ENCODE measurements around the gene C17orf78.
"Not testable (repeated sequence)": the region's sequence is repeated elsewhere in the genome, so short reads cannot be mapped to it uniquely, and the experiment has no call there.

C17orf78 gene

DNA sequence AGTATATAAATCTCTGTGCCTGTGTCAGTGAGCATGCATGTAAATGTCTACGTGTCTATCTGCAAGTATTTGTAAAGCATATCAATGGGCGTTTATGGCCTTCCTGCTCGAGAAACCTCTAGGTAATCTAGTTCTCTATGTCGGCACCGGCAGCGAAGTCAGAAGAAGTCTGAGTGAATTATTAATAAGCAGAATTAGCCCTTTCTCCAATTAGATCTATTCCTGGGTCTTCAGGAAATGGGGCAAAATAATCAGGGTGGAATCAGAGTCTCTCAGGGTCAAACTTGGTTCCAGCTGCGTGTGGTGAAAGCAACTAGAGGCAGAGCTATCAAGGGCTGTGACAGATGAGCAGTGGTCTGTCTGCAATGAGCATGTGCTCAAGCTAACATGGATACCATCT lies at the start of gene C17orf78:
TSS of gene C17orf78 (plus strand) at position 280 of the 400 bp plus-strand sequence. CDS start at position 388, 108 bp downstream.
- no peak for DNase-seq

DNA sequence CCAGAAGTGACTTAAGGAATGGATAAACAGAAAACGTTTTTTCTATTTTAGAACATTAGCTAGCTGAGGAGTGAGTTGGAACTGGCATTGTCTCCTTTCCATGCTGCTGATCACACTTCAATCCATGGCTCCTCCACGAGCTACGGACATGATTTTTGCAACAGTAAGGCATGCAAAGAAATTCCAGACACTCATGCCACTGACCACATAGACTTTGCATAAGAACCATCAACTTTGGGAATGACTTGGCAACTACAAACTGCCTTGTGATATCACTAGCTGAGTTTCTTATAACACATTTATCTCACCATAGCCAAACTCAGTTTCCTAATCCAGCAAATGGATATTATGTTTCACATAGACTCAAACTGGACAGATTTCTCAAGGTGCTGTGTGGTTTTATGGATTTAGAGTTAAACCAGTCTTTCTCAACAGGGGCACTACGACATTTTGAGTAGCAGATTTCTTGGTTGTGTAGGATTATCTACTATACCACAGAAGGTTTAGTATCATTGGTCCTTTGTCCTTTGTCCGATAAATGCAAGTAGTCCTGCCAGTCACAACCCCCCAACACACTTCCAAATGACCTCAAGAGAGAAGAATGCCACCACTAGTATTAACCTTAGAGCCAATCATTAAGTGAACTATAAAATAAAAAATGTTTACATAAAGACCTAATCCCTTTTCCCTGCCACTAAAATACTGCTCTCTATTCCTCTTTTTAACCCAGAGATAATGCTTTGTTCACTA lies 48.3 kb upstream of the C17orf78 start:
- no peak for DNase-seq

DNA sequence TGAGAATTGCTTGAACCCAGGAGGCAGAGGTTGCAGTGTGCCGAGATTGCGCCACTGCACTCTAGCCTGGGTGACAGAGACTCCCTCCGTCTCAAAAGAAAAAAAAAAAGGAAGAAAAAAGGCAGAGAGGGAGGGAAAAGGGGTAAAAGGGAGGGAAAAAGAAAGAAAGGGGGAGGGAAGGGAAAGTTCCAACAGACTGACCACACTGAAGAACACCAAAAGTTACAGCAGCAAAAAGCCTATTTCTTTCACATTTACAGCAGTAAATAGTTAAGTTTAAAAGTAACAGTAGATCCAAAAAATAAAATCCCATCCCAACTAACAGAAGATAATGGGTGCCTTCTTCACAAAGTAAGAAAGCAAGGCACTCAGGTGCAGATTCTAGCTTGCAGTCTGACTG lies 36.9 kb upstream of the C17orf78 start:
- DNase-seq, result no peak

DNA sequence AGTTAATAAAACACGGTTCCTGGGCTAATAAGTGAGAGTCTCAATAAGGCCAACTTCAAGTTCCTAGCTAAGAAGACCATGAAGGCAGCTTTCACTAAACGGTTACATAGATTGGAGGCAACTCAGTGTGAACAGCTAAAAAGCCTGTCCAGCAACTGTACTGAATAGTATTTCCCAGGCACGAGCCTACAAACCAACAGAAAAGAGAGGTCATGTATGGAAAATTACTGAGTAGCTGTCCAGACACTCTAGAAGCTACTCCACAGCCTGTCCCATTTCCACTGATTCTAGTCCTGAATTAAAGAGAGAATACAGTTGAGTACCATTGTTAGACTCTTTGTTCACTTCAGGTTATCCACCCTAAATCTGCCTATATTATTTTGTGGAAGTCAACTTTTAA lies 36.5 kb upstream of the C17orf78 start:
- no peak for DNase-seq

DNA sequence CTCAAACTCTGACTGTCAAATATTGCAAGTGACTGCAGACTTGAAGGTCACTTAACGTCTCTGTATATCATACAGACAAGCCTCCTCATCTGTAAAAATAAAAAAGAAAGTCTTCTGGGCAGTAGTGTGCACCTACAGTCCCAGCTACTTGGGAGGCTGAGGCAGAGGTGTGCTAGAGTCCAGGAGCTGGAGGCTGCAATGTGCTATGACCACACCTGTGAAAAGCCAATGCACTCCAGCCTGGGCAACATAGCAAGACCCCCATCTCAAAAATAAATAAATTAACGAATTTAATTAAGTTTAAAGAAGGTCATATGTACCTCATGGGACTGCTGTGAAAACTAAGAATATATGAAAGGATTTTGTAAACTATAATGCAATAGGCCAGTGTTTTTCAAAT lies 35.0 kb upstream of the C17orf78 start:
- no peak for DNase-seq

DNA sequence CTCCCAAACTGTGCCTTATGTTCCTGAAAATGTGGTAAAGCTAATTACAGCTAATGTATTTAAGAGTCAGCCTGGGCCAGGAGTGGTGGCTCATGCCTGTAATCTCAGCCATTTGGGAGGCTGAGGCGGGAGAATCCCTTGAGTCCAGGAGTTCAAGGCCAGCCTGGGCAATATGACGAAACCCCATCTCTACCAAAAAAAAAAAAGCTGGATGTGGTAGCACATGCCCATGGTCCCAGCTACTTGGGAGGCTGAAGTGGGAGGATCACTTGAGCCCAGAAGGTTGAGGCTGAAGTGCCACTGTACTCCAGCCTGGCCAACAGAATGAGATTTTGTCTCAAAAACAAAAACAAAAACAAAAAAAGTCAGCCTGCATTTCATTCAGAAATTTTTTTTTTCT lies 33.2 kb upstream of the C17orf78 start:
- DNase-seq, result no peak

DNA sequence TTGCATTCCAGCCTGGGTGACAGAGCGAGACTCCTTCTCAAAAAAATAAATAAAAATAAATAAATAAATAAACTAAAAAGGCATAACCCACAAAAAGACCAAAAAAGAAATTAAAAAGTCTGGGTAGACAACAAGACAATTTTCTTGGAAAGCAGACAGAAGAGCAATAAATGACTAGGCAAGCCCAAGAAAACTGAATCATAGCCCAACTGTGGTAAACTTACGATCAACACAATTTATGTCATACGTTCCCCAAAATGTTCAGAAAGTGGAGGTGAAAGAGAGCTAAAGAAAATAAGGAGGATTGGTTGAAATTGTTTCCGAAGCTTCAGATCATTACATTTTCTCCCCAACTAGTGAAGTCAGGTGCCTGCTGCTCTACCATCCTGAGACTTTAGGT lies 31.3 kb upstream of the C17orf78 start:
- DNase-seq, result no peak

DNA sequence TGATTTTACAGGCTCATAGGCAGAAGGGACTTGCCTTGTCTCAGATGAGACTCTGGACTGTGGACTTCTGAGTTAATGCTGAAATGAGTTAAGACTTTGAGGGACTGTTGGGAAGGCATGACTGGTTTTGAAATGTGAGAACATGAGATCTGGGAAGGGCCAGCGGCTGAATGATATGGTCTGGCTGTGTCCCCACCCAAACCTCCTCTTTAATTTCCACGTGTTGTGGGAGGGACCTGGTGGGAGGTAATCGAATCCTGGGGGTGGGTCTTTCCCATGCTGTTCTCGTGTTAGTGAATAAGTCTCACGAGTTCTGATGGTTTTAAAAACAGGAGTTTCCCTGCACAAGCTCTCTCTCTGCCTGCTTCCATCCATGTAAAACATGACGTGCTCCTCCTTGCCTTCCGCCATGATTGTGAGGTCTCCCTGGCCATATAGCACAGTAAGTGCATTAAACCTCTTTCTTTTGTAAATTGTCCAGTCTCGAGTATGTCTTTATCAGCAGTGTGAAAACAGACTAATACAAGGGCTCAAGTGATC lies 28.9 kb upstream of the C17orf78 start:
- not testable (repeated sequence) for DNase-seq

DNA sequence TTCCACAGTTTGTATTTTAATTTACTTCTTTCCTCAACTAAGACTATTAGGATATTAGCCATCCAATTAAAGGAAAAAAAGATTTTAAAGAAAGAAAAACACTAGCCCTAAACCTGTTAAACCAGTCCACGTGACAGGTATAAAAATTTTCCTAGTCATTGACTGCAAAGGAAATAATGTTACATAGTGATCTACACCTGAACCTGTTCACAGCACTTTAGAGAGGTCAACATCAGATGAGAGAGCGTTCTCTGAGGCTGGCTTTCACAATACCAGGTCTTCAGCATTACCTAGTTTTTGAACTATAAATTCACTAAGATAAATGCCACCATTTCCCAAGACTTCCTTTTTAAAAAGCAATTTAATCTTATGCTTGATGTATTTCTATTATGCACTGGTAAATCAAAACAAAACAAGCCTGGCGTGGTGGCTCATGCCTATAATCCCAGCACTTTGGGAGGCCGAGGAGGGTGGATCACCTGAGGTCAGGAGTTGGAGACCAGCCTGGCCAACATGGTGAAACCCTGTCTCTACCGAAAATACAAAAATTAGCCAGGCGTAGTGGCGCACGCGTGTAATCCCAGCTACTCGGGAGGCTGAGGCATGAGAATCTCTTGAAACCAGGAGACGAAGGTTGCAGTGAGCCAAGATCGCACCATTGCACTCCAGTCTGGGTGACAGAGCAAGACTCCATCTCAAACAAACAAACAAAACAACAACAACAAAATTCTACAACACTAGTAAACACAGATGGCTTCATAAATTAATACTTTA lies 18.8 kb upstream of the C17orf78 start:
- not testable (repeated sequence) for DNase-seq

DNA sequence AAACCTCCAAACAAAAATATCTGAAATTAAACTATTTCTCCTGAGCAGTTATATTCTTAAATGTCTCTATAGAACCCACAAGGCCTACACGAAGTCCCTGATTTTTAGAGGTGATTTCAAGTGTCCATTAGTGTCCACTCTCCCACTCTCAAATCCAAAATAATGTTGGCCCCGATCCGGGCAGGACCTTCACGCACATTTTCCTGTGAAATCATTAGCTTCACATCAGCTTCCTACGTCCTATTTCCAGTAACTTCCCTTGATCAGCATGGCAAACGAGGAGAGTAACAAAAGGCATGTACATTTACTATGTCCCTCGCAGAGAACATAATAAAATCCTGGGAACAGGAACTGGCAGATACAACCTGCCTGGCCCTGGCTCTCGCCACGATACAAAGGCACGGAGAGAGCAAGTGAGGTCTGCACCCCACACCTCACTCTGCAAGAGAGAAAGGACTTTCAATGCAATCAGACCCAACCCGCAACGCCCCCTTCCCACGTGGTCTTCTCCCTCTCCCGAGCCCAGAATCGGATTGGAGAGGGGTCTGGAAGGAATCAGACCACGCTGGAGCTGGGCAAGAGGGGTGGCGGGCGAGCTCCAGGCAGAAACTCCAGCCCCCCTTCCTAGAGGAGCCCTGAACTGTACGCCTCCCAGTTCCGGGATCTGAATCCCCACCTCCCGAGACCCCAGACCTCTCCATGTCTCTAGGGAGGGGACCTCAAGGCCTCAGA lies 17.5 kb upstream of the C17orf78 start:
- peak; percentile 78 for DNase-seq

DNA sequence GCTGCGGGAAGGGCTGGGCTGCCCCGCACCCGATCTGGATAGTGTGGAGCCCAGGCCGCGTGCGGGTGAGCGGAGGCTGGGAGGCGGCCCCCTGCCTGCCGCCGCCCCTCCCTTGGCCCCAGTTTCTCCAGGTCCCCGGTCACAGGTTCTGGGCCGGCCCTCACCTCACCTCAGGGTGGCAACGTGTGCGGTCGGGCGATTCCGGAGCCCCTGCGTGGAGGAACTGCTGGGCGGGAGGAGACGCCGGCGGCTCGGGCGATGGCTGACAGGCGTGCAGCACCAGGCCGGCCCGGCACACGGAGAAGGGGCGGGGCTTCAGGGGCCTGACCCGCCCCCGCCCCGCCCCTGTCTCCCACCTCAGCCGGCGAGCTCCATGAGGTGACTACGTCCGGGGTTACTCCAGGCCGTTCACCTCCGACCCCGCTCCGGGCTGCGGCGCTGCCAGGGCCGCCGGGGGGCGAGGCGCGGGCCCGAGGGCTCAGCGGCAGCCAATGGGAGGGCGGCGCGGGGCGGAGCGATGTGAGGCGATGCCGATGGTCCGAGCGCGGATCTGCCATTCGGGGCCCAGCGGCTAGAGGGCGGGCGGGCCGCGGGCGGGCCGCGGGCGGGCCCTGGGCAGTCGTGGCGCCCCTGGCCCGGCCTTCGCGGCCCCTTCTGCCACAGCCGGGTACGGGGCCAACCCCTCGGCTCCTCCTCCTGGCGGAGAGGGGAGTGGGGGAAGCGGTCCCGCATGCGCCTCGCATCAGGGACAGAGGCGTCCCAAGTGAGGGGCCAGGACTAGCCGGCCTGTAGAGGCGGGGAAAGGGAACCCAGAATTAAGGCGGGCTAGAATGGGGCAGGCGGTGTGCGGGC lies 16.7 kb upstream of the C17orf78 start:
- peak; percentile 96 for DNase-seq

DNA sequence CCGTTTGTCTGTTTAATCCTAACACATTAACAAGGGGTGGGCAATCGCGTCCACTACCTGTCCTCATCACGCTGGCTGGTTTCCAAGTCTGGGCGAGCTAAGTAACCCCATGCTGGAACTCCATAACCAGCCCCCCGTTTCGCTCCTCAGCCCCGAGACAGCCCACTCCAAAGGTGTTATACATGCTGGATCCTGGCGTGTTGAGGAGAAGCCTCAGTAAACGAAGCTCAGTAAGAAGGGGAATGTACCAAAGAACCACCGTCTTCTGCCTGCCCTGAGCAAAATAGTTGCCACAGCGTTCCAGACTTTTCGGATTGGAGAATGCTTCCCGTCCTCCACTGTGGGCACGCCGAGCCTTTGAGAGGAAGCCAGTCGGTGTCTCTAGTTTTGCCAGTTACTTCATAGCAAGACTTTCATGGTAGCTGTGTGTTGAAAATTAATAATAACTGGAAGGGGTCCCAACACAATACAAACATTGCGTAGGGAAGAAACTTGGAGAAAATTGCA lies 16.1 kb upstream of the C17orf78 start:
- no peak for DNase-seq

DNA sequence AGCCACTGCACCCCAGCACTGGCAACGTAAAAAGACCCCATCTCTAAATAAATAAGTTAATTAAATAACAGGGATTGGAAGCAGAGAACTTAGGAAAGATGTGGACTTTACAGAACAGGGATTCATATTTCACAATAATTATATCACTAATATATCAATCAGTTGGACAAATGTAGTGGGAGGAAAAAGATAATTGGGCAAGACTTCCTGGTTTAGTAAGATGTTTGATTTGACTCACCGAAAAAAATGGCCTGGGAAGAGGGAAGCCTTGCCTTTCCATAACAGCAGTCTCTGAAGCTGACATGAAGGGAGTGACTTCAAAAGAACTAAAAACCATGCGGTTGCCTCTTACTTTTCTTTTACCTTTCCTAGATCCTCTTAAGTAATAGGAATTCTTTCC lies 15.2 kb upstream of the C17orf78 start:
- DNase-seq, result no peak

DNA sequence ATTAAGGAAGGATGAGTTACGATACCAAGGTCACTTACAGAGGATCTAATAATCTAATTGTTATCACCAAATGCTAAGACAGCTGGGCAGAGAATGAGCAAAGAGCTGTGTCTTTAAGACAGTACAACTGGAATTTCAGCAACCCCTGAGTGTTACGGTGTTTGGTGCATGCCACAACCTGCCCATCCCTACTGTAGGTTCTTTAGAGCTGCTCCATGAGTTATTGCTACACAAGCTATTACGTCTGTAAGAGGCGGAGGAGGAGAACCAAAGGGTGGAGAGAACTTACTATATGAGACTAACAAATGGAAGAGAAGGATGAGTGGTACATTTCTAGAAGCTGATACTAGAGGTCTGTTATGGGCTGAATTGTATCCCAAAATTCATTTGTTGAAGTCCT lies 14.2 kb upstream of the C17orf78 start:
- no peak for DNase-seq

DNA sequence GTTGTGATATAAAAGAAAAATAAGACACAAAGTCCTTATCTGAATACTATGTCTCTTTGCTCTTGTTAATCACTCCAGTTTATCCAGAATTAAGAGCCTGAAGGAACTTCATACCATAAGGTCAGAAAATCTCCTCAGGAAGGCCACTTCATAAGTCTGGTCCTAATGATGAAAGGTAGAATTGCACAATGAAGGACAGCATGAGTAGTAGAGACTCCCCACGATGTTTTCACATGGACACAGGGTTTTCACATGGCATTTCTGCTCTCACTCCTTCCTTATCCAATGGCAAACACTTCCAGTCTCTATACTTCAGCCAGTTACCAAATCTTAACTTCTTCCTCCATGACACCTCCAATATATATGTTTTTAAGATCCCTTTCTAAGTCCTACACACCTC lies 10.2 kb upstream of the C17orf78 start:
- DNase-seq, result no peak

DNA sequence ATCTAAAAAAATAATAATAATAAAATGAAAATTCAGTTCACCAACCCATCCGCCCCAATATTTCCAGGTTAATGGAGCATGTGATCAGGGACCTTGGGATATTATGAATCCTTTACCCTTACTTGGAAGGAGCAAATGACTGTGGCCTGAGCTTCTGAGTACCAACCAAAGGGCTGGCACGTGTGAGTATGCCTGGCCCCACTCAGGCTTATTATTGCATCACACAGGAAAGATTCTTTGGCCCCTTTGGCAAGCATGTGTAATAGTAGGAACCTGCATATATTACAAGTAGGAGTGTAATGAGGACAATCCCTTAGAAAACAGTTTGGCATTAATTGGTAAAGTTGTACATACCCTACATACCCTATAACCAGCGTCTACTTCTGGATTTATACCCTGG lies 7.2 kb upstream of the C17orf78 start:
- no peak for DNase-seq

DNA sequence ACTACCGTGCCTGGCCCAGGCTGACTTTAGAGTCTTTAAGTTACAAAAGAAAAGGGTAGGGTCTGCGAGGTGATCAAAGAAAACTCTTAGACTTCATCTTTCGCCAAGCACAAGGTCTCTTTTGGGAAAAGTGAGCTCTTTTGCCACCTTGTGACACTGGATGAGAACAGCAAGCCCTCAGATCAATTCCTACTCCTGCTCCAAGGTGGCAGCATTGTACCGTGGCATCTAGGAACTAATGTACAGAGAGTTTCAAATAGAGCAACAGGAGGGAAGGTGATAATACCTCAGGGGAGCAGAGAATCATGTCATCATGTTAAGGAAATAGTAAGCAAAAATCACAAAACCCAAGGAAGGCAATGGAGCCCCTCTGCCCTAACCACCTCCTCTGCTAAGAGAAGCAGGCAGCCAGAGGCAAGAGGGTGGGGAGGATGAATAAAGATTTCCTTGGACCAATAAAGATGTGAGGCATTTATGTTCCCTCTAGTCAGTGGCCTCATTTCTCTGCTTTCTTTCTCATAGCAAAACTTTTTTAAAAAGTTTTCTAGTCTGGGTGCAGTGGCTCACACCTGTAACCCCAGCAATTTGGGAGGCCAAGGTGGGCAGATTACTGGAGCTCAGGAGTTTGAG lies 2.1 kb upstream of the C17orf78 start:
- DNase-seq, result peak; percentile 65

DNA sequence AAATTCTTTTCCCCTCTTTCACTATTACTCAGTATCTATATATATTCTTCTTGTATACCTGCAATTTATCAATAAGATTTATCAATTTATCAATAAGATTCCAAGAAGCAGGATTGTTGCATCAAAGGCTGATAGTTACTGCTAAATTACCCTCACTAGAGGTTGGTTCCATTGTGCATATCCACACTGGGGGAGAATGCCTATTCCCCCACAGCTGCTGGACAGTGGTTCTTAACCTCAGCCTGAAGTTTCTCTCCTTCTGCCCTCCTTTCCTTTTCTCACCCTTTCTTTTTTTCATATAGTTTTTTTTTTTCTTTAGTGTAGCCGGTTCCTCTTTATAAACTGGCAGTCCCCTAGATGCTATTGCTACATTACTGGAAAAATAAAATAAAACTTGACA lies 6.3 kb downstream of the C17orf78 start:
- DNase-seq, result no peak

DNA sequence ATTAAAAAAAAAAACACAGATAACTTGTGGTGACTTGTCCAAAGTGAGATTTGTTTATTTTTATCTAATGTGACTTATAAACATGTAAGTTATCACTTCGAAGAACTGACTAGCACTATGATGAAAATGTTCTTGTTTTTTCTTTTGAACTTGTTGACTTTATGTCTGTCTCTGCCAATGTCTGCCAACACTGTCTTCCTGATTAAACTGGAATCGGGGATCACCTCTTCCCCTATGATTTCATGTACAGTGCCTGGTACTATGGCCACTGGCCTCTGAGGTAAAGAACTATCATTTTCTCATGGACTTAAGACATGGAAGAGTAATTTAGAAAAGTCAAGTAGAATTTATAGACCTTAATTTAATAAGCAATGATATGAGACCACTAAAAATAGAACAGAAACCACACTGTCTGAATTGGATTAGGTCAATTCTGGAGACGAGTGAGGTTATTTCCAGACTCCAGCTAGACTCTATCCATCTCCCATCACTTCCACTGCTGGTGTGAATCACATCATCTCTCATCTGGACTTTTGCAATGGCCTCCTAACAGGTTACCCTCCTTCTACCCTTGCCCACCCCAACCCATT lies 8.9 kb downstream of the C17orf78 start:
- no peak for DNase-seq

DNA sequence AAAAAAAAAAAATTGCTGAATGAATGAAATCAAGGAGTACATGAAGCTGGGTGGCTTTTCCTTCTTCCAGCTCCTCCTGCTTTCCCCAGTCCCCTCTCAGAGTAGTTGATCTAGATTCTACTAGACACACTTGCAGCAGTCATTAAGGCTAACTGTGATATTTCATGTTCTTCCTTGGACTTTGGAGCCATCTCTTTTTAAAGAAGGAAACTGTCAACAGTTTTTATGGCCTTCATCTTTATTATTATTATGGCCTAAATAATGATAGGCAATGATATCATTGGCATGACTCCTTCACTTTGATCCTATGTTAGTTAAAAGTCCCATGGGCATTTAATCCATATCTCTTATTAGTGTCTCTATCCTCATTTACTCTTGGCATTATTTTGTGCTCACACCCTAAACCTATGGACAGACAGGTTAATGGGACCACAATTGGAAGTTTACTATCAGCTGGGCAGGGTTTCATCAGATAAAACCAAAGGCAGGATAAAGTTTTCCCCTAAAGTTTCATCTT lies 9.7 kb downstream of the C17orf78 start:
- DNase-seq, result no peak

DNA sequence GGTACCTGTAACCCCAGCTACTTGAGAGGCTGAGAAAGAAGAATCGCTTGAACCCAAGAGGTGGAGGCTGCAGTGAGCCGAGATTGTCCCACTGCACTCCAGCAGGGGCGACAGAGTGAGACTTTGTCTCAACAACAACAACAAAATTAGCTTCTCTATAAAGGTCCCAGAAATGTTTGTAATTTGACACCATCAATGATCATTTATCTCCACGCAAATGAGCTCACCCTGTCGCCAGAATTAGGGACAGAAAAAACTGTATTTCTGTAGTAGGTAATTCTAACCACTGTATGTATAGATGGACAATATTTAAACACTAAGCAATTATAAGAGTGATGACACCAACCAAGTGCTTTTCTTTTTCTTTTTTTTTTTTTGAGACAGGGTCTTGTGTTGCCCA lies 10.7 kb downstream of the C17orf78 start:
- no peak for DNase-seq
